HCEC 1CT (cell line): ENCODE measurements around the gene UBXN7.
"Not testable (repeated sequence)": the region's sequence is repeated elsewhere in the genome, so short reads cannot be mapped to it uniquely, and the experiment has no call there.

Source experiments
- DNase-seq: peaks from one replicate; pipeline ENCODE4 v3.0.0-alpha.2; 2017

Gene UBXN7

GRCh38 chr3:196414469-196414868 is 17.8 kb downstream of the UBXN7 start:
- no peak for DNase-seq

DNA sequence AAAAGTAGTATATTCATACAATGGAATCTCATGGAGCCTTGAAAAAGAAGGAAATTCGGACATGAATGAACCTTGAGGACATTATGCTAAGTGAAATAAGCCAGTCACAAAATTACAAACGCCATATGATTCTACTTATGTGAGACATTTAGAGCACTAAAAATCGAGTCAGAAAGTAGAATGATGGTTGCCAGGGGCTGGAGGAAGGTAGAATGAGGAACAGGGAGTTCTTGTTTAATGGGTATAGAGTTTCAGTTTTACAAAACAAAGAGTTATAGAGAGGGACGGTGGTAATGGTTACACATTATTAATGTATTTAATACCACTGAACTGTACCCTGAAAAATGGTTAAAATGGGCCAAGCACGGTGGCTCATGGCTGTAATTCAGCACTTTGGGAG is 19.5 kb downstream of the UBXN7 start:
- DNase-seq, result no peak

- no peak for DNase-seq
Observed at GRCh38 chr3:196409409-196409808, 22.8 kb downstream of the UBXN7 start.

DNA sequence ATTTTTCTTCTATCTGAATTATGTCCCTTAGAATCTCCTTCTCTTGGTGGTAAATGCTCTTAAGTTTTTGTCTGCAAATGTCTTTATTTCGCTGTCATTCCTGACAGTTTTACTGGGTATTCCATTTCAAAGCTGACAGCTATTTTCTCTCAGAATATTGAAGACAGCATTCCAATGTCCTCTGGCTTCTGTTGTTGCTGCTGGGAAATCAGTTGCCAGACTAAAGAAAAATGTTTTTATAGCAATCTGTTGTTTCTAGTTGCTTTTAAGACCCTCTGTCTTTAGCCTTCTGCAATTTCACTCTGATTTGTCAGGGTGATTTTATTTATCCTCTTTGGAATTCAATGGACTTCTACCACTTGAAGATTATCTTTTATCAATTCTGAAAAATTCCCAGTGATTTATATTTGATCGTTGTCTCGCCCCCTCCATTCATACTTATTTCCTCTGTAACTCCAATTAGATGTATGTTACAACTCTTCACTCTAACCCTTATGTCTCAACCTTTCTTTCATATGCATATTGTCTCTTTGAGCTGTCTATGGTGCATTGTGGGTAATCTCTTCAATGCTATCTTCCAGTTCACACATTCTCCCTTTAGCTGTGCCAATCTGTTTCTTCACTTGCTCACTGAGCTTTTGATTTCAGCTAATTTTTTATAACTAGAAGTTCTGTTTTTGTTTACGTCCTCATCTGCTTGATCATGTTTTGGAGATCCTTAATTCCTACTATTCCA is 23.5 kb downstream of the UBXN7 start:
- no peak for DNase-seq

DNA sequence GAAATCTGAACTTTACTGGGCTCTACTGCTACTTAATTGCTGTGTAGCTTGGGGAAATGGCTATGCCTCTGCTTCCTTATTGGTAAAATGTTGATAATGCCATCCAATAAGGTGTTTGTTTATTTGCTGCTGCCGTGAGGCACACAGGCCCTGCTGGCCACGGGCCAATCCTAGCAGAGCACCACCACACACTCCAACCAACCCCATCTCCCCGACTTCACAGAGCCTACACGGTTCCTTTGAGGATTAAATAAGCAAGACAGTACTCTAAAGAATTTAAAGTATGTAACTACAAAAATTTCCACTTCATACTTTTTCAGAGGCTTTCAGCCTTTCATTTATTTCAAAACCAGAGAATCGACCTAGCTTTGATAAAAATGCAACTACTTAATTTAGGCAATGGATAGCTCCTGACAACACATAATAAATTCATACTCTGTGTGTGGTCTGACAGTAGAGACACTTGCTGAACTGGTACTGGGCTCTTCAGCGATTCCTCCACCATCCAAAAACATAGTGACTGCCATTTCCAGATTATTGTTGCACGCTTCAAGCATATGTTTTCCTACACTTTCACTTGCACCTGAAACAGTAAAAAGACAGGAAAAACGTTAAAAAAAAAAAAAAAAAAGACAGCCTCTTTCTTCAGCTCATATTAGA is 25.3 kb downstream of the UBXN7 start:
- peak; percentile 44 for DNase-seq

DNA sequence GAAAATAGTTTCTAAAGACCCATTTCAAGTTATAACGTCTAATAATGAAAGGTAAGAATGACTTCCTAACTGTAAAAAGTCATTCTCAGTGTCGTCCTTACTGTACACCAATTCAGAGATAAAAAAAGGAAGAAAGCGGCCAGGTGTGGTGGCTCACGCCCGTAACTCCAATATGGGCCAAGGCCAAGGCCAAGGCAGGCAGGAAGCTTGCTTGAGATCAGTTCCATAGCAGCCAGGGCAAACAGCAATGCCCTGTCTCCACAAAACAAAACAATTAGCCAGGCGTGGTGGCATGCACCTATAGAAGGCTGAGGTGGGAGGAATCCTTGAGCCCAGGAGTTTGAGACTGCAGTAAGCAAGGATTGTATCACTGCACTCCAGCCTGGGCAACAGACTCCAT is 31.9 kb downstream of the UBXN7 start:
- no peak for DNase-seq

DNA sequence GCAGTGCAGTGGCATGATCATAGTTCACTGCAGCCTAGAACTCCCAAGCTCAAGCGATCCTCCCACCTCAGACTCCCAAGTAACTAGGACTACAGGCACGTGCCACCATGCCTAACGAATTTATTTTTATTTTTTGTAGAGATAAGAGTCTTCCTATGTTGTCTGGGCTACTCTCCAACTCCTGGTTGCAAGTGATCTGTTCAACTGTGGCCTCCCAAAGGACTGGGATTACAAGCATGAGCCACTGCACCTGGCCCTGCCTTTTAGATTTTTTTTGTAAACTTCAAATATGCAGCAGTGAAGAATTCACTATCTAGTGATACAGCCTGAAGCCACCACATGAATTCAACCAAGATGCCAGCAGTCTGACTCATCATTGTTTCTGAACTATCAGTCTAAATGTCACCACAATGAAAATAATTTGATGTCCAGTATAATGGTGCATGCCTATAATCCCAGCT is 32.7 kb downstream of the UBXN7 start:
- DNase-seq, result peak; percentile 64

DNA sequence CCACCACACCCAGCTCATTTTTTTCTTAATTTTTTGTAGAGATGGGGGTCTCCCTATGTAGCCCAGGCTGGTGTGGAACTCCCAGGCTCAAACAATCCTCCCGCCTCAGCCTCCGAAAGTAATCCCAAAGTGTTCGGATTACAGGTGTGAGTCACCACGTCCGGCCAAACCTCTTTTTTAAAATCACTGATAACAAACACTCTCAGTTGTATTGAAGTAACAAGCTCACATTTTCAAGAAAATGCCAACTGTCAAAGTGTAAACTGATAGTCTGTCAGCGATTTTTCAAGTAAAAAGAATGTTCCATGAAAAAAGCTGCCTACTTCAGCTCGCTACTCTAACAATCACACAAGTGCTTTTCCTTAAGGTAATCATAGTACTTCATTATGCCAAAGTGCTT is 33.4 kb downstream of the UBXN7 start:
- DNase-seq, result no peak

DNA sequence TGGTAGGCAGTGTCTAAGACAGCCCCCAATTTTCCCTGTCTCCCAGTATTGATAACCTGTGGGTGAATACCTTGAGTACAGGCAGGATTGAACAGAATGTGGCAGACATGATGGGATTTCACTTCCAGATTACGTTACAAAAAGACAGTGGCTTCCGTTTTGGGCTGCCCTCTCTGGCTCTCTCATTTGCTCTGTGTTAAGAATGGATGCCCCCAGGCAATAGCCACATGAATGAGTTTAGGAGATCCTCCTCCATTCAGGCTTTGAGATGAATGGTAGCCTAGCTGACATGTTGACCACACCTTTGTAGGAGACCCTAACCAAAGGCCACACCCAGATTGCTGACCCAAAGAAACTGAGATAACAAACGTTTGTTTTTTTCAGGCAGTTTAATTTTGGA is 34.3 kb downstream of the UBXN7 start:
- DNase-seq, result no peak

DNA sequence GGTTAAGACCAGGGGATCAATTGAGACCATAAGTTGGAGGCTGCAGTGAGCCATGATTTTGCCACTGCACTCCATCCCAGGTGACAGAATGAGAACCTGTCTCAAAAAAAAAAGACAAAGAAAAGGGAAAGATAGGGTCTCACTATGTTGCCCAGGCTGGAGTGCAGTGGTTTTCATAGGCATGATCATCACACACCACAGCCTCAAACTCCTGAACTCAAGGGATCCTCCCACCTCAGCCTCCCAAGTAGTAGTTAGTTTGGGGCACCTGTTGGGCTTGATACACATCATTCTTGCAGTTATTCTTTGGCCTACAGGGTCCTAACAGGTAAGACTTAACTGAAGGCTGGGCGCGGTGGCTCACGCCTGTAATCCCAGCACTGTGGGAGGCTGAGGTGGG is 42.1 kb downstream of the UBXN7 start:
- no peak for DNase-seq

GRCh38 chr3:196388956-196389355 is 43.3 kb downstream of the UBXN7 start:
- no peak for DNase-seq

- not testable (repeated sequence) for DNase-seq
Observed at GRCh38 chr3:196387941-196388340, 44.3 kb downstream of the UBXN7 start.

DNA sequence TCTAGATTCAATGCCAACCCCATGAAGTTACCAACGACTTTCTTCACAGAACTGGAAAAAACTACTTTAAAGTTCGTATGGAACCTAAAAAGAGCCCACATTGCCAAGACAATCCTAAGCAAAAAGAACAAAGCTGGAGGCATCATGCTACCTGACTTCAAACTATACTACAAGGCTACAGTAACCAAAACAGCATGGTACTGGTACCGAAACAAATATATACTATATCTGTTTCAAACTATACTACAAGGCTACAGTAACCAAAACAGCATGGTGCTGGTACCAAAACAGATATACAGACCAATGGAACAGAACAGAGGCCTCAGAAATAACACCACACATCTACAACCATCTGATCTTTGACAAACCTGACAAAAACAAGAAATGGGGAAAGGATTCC is 45.4 kb downstream of the UBXN7 start:
- DNase-seq, result not testable (repeated sequence)

DNA sequence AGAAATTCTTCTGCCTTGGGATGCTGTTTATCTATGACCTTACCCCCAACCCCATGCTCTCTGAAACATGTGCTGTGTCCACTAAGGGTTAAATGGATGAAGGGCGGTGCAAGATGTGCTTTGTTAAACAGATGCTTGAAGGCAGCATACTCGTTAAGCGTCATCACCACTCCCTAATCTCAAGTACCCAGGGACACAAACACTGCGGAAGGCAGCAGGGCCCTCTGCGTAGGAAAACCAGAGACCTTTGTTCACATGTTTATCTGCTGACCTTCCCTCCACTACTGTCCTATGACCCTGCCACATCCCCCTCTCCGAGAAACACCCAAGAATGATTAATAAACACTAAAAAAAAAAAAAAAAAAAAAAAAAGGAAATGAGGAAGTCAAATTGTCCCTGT is 46.2 kb downstream of the UBXN7 start:
- DNase-seq, result not testable (repeated sequence)

GRCh38 chr3:196385446-196385845 is 46.8 kb downstream of the UBXN7 start:
- not testable (repeated sequence) for DNase-seq

DNA sequence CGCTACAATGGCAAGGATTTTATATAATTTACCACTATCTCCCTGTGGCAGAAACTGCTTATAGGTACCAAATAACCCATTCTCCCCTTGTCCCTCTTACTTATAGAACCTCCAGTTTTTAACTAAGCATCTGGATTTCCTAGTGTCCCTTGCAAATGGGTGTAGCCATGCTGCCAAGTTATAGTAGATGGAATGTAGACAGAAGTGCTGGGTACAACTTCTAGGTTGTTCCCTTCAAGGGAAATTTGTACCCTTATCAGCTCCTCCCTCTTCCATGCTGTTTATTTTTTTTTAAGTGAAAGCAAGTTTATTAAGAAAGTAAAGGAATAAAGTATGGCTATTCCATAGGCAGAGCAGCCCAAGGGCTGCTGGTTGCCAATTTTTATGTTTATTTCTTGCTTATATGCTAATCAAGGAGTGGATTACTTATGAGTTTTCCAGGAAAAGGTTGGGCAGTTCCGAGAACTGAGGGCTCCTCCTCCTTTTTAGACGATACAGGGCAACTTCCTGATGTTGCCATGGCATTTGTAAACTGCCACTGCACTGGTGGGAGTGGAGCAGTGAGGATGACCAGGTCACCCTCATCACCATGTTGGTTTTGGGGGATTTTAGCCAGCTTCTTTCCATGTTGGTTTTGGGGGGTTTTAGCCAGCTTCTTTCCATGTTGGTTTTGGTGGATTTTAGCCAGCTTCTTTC is 53.9 kb downstream of the UBXN7 start:
- DNase-seq, result no peak

DNA sequence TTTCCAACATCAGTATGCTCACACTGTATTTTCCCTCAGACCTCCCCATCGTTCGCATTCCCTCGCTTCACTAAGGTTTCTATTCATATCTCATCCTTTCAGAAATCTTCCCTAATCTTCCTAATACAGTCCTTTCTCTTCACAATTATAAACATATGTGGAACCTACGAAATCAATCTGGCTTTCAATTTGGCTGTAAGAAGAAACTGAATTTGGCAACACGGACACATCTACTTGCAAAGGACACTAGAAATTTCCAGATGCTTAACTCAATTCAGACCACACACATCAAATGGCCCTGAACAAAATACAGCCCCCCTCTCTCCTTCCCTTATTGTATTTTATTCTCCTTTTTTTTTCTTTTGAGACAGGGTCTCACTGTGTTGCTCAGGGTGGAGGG is 54.9 kb downstream of the UBXN7 start:
- DNase-seq, result no peak

GRCh38 chr3:196365736-196366135 is 66.5 kb downstream of the UBXN7 start:
- no peak for DNase-seq

- DNase-seq, result no peak
Observed at GRCh38 chr3:196360586-196360985, 71.6 kb downstream of the UBXN7 start.

DNA sequence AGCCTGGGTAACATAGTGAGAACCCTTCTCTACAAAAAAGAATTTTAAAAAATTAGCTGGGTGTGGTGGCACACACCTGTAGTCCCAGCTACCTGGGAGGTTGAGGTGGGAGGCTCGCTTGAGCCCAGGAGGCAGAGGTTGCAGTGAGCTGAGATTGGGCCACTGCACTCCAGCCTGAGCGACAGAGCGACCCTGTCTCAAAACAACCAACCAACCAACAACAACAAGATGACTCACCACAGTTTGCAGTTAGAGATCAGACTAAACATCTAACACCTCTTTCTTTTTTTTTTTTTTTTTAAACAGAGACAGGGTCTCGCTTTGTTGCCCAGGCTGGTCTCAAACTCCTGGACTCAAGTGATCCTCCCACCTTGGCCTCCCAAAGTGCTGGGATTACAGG is 73.7 kb downstream of the UBXN7 start:
- DNase-seq, result not testable (repeated sequence)

GRCh38 chr3:196357905-196358304 is 74.3 kb downstream of the UBXN7 start:
- no peak for DNase-seq

DNA sequence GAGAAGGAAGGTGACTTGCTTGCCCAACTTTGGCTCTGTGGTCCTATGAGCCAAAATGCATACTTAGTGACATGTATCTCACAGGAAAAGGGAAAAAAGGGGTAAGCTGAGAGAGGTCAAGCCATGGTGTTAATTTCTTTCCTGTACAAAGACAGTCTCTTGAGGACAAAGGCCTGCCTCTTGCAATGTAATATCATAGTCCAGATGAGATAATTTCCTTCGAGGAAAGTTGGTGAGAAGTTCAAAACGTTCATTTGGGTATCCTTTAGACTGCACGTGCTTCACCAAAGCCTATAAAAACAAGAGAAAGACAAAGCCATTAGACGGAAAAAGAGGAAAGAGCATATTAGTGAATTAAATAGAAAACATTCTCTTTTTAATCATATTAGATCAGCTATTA is 75.7 kb downstream of the UBXN7 start:
- DNase-seq, result no peak

- DNase-seq, result no peak
Observed at GRCh38 chr3:196355668-196356067, 76.6 kb downstream of the UBXN7 start.

DNA sequence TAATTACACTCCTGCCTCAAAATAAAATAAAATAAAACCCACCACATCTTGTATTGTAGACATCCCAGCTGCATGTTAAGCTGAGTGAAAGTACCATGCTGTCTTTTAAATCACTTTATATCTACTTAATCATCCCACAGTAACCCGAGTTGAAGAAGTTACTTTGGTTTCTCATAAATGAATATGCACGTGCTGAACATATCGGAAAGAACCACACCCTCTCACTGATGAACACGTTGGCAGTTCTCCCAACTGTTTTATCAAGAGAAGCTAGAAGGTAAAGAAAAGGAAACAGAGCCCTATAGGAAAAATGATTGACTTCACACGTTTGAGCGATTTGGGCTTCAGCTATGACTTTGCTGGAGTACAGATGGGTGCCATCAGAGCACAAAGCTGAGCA is 78.1 kb downstream of the UBXN7 start:
- no peak for DNase-seq
